ENCODE data around the gene KRTAP5-9.

DNA sequence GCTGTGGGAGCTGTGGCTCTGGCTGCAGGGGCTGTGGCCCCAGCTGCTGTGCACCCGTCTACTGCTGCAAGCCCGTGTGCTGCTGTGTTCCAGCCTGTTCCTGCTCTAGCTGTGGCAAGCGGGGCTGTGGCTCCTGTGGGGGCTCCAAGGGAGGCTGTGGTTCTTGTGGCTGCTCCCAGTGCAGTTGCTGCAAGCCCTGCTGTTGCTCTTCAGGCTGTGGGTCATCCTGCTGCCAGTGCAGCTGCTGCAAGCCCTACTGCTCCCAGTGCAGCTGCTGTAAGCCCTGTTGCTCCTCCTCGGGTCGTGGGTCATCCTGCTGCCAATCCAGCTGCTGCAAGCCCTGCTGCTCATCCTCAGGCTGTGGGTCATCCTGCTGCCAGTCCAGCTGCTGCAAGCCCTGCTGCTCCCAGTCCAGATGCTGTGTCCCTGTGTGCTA, 514 bp downstream of the KRTAP5-9 start:
- no peak for TF ChIP-seq EZH2 (IDR thresholded peaks at IDR 0.05; ENCODE audit: low read depth, low read length, severe bottlenecking)
- no peak for TF ChIP-seq SP1 (IDR thresholded peaks at IDR 0.05; ENCODE audit: low read depth, low read length)
- TF ChIP-seq USF2 (IDR thresholded peaks at IDR 0.05; ENCODE audit: low read length) = no peak
- TF ChIP-seq, protein P1, sequence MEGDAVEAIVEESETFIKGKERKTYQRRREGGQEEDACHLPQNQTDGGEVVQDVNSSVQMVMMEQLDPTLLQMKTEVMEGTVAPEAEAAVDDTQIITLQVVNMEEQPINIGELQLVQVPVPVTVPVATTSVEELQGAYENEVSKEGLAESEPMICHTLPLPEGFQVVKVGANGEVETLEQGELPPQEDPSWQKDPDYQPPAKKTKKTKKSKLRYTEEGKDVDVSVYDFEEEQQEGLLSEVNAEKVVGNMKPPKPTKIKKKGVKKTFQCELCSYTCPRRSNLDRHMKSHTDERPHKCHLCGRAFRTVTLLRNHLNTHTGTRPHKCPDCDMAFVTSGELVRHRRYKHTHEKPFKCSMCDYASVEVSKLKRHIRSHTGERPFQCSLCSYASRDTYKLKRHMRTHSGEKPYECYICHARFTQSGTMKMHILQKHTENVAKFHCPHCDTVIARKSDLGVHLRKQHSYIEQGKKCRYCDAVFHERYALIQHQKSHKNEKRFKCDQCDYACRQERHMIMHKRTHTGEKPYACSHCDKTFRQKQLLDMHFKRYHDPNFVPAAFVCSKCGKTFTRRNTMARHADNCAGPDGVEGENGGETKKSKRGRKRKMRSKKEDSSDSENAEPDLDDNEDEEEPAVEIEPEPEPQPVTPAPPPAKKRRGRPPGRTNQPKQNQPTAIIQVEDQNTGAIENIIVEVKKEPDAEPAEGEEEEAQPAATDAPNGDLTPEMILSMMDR (IDR thresholded peaks at IDR 0.05; ENCODE audit: control extremely low read depth in 1 of 3, insufficient read depth in 1 of 3, low read depth in 1 of 3, low read length in 3 of 3) = no peak
- TF ChIP-seq POLR2A (IDR thresholded peaks at IDR 0.05; ENCODE audit: control extremely low read depth in 1 of 2, low read depth in 2 of 2, low read length in 2 of 2) = no peak

Measured in H1 (cell line).